A172 (cell line): ENCODE measurements around the gene CACNG1. TPM values are rescaled to one million over a fixed set of nuclear protein-coding genes. Genes with fewer than 3 reads are reported as not detected.

Source experiments
- DNase-seq: peaks from one replicate; pipeline ENCODE4 v3.0.0-alpha.2; 2015; ENCODE audit warnings: low spot score
- total RNA-seq: library from RNA; depleted of rRNA; stranded (reverse); fragments of >200 nt; shearing (Covaris generic); gene quantifications from 2 replicates; pipeline ENCODE4 v1.2.3, GENCODE V29; 2014

CACNG1 gene
- total RNA-seq, 1 experiment from 2014 or later = not detected

- no peak for DNase-seq
Observed at GRCh38 chr17:67051155-67051538, 6.8 kb downstream of the CACNG1 start.

- DNase-seq = no peak
Observed at GRCh38 chr17:67051837-67052236, 7.5 kb downstream of the CACNG1 start.

GRCh38 chr17:67052720-67053437 lies 8.5 kb downstream of the CACNG1 start:
- DNase-seq = no peak

GRCh38 chr17:67053438-67054000 lies 9.2 kb downstream of the CACNG1 start:
- no peak for DNase-seq

DNA sequence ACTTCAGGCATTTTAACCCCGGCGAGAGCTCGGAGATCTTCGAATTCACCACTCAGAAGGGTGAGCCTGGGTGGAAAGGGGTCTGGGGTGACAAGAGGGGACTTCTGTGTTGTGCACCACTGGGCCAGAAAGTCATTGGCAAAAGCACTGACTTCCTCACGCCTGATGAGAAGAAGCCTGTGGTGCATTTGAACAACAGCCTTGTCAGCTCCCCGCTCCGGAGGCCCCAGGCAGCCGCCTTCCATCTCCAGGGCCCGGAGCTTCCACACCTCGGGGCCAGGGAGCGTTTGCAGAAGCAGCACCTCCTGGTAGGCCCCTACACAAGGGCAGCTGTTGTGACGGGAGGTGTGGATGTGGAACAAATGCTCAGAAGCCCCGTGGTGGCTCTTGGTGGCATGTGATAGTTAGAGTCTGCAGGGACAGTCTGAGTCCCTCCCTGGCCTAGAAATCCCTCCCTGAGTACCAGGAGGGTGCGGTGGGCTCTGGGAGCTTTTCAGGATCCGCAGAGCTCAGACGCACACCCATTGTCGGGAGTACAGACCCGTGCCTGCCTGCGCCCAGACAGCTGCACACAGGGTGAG lies 9.7 kb downstream of the CACNG1 start:
- no peak for DNase-seq

GRCh38 chr17:67054608-67055007 lies 10.3 kb downstream of the CACNG1 start:
- no peak for DNase-seq

DNA sequence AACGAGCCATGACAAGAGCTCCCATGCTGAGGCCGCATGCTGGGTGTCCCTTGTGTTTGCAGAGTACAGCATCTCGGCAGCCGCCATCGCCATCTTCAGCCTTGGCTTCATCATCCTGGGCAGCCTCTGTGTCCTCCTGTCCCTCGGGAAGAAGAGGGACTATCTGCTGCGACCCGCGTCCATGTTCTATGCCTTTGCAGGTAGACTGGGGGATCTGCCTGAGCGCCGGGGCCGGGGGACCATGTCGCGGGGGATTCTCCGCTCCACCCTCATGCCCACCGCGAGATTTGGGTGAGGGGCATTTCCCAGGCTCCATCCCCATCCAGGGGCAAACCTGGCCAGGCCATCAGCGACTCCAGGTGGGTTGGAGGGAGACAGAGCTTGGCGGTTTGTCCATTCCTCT lies 10.7 kb downstream of the CACNG1 start:
- DNase-seq = no peak

- no peak for DNase-seq
Observed at GRCh38 chr17:67055811-67056745, 11.7 kb downstream of the CACNG1 start.

- DNase-seq = no peak
Observed at GRCh38 chr17:67056746-67057490, 12.6 kb downstream of the CACNG1 start.

DNA sequence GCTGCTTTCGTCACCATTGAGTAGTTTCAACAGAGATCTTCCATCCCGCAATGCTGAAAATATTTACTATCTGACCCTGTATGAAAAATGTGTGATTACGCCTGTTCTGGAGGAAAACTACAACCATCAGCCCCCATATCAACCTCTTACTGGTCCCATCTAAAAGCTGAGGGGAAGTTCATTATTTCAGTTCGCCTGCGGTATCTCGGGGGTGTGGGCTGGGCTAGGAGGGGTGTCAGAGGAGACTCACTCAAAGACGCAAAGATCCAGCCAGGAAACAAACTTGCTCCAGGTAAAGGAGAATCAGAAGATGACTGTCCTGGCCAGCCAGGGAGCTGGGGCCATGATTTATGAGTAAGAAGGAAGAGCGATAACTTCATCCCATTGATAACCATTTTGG lies 13.7 kb downstream of the CACNG1 start:
- DNase-seq = no peak

GRCh38 chr17:67059372-67059771 lies 15.0 kb downstream of the CACNG1 start:
- no peak for DNase-seq

- no peak for DNase-seq
Observed at GRCh38 chr17:67063141-67063540, 18.8 kb downstream of the CACNG1 start.

DNA sequence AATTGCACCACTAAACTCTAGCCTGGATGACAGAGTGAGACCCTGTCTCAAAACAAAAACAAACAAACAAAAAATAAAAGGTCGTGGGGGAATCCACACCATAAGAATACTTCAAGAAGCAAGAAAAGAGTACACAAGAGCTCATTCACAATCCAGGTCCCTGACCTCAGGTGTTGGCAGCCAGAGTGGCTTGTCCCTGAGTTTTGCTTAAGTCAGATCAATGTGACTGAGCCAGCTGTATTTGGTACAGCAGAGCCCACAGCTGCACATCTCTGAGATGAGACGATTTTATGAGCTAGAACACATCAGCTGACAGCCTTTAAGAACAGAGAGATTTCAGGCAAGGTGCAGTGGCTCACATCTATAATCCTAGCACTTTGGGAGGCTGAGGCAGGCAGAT lies 22.4 kb downstream of the CACNG1 start:
- no peak for DNase-seq

- DNase-seq = no peak
Observed at GRCh38 chr17:67067571-67068482, 23.5 kb downstream of the CACNG1 start.

DNA sequence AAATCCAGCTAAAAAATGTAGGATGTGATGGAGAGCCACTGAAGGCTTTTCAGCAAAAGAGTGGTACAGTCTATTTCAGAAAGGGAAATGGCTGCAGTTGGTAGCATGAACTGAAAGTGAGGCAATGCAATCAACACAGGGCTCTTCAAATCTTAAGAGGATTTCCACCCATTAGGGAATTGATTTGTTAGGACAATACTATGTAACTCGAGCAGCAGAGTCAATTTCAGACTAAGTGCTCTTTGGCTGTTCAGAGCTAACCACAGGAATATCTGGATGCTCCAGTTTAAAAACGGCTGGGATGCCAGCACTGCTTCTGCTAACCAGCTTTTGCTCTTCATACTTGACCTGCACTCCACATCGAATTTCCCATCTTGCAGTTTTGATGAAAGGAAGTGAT lies 24.6 kb downstream of the CACNG1 start:
- no peak for DNase-seq

DNA sequence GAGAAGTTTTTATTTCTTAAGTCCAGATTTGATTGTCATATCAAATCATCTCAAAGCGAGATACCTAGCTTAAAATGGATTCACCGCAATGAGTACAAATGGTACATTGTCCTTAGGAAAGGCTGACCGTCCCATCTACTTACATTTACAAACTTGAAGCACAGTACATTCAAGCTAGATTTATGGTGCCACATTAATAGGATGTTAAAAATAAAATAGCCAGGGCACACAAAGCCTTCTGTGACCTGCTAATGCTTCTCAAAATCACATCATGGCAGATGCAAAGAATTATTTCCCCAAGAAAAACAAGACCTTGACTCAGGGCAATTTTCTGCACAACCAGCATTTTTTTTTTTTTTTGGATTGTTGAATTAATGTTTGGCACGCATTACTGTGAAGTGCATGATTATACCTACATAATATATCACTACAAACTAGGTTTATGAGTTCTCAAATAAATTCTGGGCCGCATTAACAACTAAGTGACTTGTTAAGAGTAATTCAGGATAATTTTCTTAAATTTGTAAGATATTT lies 25.3 kb downstream of the CACNG1 start:
- DNase-seq = no peak

GRCh38 chr17:67071595-67071994 lies 27.2 kb downstream of the CACNG1 start:
- DNase-seq = no peak

GRCh38 chr17:67072885-67073284 lies 28.5 kb downstream of the CACNG1 start:
- DNase-seq = no peak

DNA sequence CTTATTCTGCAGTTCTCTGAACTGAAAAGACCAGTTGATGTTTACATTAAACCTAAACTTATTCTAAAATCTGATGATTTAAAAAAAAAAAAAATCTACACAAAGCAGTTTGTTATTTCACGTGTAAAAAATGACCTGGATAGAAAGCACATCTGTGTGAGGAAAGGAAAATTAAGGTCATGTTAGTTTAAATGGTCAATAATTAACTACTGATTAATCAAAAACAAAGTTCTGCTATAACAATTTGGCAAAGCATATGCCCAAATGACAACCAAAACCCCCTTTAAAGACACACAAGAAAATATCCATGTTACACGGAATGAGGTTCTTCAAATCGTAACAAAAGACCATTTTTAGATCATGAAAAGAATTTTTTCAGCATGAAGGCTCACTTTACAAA lies 30.4 kb downstream of the CACNG1 start:
- no peak for DNase-seq

GRCh38 chr17:67076290-67076689 lies 31.9 kb downstream of the CACNG1 start:
- DNase-seq = no peak
